ENCODE results near the gene SPTBN4. TPM values are rescaled to one million over a fixed set of nuclear protein-coding genes. Genes with fewer than 3 reads are reported as not detected.

Gene SPTBN4
- total and polyA plus RNA-seq, 2 of the 4 experiments (the other 2 are of a cell fraction), result 0.72 to 0.91 TPM

GRCh38 chr19:40512473-40513344, 45.9 kb downstream of the SPTBN4 start:
- ATAC-seq (ENCODE audit: low read depth), result peak; percentile 83

More at GRCh38 chr19:40512473-40513344, 45.9 kb downstream of the SPTBN4 start:
- Histone ChIP-seq H4K5ac (ENCODE audit: low read depth, low read length) (no peak overlapping the region), H3K14ac (replicated peaks; ENCODE audit: low read depth, low read length) (no peak overlapping the region), H2AK5ac (ENCODE audit: low read depth, low read length) (no peak overlapping the region), H3K36me3 (ENCODE audit: control insufficient read depth, insufficient read depth, low read length) (no peaks in the 10 kb centered on the region), H3K9me3 (ENCODE audit: control insufficient read depth, insufficient read depth, low read length) (no peaks in the 10 kb centered on the region), H3K18ac (ENCODE audit: low read depth, low read length) (no peak overlapping the region), H2BK120ac (ENCODE audit: low read depth, low read length) (no peak overlapping the region), H2BK5ac (ENCODE audit: low read depth, low read length, poor library complexity, severe bottlenecking) (no peak overlapping the region), H3K27ac (ENCODE audit: insufficient read depth, low read length) (no peak overlapping the region), H3K56ac (ENCODE audit: extremely low read depth, insufficient read depth, low read length) (no peak overlapping the region), H3K4me2 (ENCODE audit: low read depth, low read length) (0 out of 2 replicates have a peak overlapping the region, but pooled peaks have one; percentile 1), H3K4me3 (ENCODE audit: insufficient read depth, low read depth, low read length) (no peak overlapping the region), H2BK15ac (ENCODE audit: low read depth, low read length) (no peak overlapping the region), H3K23ac (ENCODE audit: low read depth, low read length) (no peak overlapping the region), H3K9ac (ENCODE audit: low read depth, low read length) (no peak overlapping the region), H4K20me1 (ENCODE audit: insufficient read depth, low read length) (no peaks in the 10 kb centered on the region), H3K9me1 (ENCODE audit: insufficient read depth, low read length) (no peaks in the 10 kb centered on the region; the same call in 1 of the 2 replicates), H4K8ac (ENCODE audit: low read depth in 2 of 2, low read length in 2 of 2) (no peak overlapping the region), H2AK9ac (replicated peaks; ENCODE audit: low read depth, low read length, poor library complexity) (no peak overlapping the region), H3K79me1 (ENCODE audit: low read depth in 1 of 2, low read length in 2 of 2) (no peaks in the 10 kb centered on the region), H3K27me3 (ENCODE audit: control insufficient read depth, insufficient read depth, low read length) (peaks cover 49% of the 10 kb centered on the region), H2AFZ (replicated peaks; ENCODE audit: low read length, poor library complexity) (peak overlapping the region; percentile 79), H3K4ac (ENCODE audit: low read depth, low read length) (no peak overlapping the region), H4K91ac (ENCODE audit: insufficient read depth, low read depth, low read length) (no peak overlapping the region), H2BK20ac (ENCODE audit: low read depth, low read length) (no peak overlapping the region), H3K4me1 (ENCODE audit: control insufficient read depth, insufficient read depth, low read length) (no peaks in the 10 kb centered on the region)
- TF ChIP-seq RCOR1 (IDR thresholded peaks at IDR 0.05; ENCODE audit: insufficient replicate concordance, low read length), result no peak
- no peak for TF ChIP-seq MAFK (IDR thresholded peaks at IDR 0.05; ENCODE audit: low read depth, low read length)
- 0 out of 2 replicates have a peak, but pooled peaks have one; percentile 28 for TF ChIP-seq USF2 (IDR thresholded peaks at IDR 0.05; ENCODE audit: low read depth, low read length)
- no peak for TF ChIP-seq MXI1 (IDR thresholded peaks at IDR 0.05; ENCODE audit: borderline replicate concordance, low read depth, low read length)
- TF ChIP-seq CEBPB (IDR thresholded peaks at IDR 0.05; ENCODE audit: low read depth, low read length), result no peak
- TF ChIP-seq MAZ (IDR thresholded peaks at IDR 0.05; ENCODE audit: borderline replicate concordance, low read depth, low read length), result no peak
- no peak for TF ChIP-seq RAD21 (IDR thresholded peaks at IDR 0.05; ENCODE audit: low read length)
- ChIA-PET POLR2A (ENCODE audit: unreplicated experiment) (no interaction called here), CTCF (interaction anchor here (1.0 kb wide), 1 partner anchor 37 kb away, joined by 8 read pairs; no protein-coding TSS in a partner anchor)
- 5% methylated on average over 73 of the region's 105 CpGs; no CpG with 5 or more reads in 1 of the 2 experiments for WGBS, 2 experiments (ENCODE audit: extremely low coverage in 2 of 2, insufficient read length in 1 of 2)
- dilution Hi-C loops (cut with HindIII; ENCODE audit: low sequenced_read_pairs, unreplicated experiment), result no loop called here
- in situ Hi-C loops (cut with MboI; ENCODE audit: low sequenced_read_pairs), result loop anchor here (25.0 kb wide), 2 partner anchors 200 to 375 kb away; no protein-coding TSS in a partner anchor
- intact Hi-C loops (cut with micrococcal nuclease), result no loop called here
- DNase-seq, result peak; percentile 11
- no TSS peak for BruUV-seq (replicated peaks)
